DMS 273 (cell line): Measurements from ENCODE around the gene ACER3.
"Not testable (repeated sequence)": the region's sequence is repeated elsewhere in the genome, so short reads cannot be mapped to it uniquely, and the experiment has no call there.

Experiments used
- DNase-seq: peaks from one replicate; lab custom pipeline; 2025; ENCODE audit not compliant: unreplicated experiment; lab: John Stamatoyannopoulos, UW

The ACER3 gene

DNA sequence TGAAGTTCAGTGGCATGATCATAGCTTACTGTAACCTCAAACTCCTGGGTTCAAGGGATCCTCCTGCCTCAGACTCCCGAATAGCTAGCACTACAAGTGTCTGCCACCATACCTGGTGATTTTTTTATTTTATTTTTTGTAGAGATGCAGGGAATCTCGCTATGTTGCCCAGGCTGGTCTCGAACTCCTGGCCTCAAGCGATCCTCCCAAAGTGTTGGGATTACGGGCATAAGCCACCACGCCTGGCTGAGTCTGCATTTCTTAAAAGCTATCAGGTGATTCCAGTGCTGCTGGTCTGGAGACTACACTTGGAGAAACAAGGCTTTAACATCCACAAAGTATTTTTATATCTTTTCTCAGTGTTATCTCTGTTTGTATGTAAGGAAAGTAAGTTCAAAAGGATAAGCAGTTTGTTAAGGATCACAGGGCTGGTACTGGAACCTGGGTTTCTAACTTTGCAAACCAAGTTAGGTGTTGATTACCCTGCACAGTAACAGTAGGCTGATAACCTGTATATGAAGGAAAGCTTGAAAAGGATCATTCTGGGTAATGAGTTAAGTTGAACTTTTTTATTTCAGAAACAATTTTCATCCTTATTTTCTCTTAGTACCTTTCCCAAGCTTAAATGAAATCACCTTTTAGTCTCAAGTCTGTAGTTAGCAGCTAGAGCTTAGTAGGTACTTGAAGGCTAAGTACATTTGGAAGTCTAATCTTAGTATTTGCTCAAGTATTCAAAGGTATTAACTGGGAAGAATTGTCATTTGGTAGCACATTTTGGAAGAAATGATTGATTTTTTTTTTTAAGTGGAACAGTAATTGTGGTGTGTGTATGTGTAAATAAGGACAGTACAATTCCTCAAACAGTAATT lies 12.5 kb downstream of the ACER3 start:
- DNase-seq, result no peak

DNA sequence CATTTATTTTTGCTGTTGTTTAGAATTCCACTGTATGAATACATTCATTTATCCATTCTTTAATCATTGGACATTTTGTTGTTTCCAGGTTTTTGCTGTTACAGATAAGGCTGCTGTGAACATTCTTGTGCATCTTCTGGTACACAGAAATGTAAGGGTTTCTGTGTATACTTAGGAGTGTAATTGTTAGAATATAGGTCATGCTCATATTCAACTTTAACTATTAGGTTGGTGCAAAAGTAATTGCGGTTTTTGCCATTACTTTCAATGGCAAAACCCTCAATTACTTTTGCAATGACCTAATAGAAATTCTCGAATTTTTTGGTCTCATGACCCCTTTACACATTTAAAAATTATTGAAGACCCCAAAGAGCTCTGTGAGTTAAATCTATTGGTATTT lies 17.3 kb downstream of the ACER3 start:
- DNase-seq, result no peak

DNA sequence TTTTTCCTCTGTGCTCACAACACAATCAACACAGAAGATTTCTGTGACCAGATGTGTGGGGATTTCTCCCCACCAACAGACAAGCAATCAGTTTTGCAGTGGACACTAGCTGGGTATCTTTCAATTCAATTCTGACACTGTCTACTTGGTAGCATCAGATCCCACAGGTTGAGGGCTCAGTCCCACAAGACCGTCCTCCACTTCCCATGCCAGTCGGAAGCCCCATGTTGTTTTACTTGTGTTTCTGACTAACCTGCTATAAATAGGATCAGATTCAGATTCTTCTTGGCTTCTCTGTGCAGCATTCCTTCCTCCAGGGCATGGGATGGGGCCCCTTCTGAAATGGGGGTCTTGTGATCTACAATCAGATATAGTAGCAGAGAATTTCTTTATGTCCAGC lies 19.6 kb downstream of the ACER3 start:
- no peak for DNase-seq

DNA sequence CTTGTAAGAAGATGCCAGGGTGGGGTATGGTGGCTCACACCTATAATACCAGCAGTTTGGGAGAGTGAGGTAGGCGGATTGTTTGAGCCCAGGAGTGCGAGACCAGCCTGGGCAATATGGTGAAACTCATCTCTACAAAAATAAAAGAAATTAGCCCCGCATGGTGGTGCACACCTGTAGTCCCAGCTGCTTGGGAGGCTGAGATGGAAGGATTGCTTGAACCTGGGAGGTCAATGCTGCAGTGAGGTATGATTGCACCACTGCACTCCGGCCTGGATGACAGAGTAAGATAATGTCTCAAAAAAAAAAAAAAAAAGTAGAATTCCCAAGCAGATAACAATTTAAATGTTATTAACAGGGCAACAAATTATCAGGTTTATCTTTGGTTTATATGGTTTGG lies 20.2 kb downstream of the ACER3 start:
- DNase-seq, result no peak

DNA sequence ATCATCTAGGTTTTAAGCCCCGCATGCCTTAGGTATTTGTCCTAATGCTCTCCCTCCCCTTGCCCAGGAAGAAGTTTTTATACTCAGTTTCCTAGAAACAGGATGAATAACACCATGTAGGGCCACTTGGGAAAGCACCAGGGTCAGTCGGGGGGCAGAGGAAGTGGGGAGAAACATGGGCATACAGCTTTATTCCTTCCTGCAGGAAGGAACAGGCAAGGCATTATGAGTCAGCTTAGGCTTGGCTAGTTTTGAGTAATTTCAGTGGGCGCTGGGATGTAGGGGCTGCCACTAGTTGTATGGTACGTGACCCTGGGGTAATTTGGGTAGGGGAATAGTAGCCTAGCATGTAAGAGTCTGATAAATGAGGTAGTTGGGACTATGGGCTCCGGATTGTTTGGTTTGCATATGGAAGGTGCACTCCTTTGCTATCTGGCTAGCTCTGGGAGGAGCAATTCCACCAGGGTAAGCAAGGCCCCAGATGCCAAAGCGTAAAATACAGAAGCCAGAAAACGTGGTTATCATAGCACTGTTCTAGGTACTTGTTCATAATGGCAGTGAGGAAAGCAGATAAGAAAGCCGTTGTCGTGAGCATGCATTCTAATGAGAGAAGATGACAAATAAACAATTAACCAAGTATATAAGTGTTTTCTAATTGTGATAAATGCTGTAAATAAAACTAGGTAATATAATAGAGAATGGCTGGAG lies 24.8 kb downstream of the ACER3 start:
- no peak for DNase-seq

DNA sequence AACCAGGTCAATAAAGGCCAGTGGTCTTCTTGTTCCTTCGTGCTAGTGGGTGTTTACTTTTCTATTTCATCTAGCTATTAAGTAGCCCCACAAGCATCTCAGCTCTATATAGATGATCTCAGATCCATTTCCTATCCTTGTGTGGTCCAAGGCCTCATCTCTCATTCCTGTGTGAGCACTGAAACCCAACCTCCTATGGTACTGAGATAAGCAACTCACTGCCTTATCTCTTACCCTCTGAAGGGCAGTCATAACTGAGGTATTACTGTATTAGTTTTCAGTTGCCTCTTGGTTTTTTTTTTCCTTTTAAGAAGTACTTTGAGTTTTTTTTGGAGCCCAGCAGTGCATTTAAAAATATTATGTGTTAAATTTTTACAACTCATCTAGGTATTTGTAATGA lies 28.3 kb downstream of the ACER3 start:
- DNase-seq, result no peak

DNA sequence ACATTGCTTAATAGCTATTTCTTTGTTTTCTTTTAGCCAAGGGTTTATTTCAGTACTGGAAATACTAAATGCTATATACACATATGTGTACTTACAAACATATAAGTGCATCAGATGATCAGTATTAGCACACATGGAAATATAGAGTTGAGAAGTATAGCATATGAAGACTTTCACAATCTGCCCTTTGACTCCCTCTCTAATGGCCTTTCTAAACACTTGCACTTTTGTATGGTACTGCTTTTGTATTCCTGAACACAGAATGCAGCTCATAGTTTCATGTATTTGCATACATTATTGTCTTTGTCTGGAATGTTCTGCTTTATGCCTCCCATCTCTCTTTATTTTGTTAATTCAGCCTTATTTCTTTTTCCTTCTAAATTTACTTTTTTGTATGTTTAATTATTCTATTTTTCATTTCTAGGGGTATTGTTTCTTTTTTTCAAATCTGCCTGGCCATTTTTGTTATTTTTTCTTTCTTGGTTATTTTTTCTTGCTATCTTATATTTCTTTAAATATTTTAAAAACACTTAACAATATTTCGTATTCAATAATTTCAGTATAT lies 28.8 kb downstream of the ACER3 start:
- no peak for DNase-seq

DNA sequence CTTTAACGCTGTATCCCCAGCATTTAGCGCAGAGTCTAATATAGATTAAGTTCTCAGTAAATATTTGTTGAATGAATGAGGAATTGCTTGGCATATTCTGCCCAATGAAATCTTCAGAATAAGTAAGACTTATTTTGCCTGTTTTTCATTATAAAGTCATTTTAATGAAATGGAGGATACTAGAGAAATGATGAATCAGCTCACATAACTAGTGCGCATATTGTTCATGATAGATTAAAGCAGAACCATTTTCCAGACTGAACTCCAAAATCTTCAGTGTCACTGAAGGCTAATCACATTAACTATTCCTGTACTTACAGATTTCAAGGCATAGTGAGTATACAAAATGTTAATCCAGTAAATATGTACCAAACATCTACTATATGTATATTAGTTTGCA lies 29.6 kb downstream of the ACER3 start:
- DNase-seq, result no peak

DNA sequence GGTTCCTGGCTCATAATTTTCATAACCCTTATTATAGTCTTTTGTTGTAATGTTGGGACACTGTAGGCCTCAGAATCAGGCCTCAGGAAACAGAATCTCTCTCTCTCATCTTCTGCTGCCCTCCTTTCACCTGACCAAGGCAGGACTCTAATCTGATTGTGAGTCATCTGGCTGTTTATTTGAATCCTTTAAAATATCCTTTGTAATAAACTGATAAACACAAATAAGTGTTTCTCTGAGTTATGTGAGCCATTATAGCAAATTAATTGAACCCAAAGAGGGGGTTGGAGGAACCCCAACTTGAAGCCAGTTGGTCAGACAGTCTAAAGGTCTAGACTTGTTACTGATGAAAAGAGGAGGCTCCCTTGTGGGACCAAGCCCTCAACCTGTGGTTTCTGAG lies 30.6 kb downstream of the ACER3 start:
- DNase-seq, result no peak

DNA sequence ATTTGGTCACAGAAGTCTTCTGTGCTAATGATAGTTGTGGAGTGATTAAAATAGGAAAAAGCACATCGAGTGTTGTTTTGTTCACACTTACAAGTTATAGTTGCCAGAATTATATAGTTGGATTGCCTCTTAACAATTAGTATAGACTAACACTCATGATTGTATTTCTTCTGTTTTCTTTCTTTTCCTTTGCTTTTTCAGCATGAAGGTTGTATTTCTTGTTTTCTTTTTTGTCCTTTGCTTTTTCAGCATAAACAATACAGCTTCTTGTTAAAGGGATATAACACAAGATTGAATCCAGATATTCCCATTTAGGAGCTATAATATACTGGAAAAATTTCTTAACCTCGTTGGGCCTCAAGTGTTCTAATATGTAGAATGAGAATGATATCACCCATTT lies 31.1 kb downstream of the ACER3 start:
- no peak for DNase-seq

DNA sequence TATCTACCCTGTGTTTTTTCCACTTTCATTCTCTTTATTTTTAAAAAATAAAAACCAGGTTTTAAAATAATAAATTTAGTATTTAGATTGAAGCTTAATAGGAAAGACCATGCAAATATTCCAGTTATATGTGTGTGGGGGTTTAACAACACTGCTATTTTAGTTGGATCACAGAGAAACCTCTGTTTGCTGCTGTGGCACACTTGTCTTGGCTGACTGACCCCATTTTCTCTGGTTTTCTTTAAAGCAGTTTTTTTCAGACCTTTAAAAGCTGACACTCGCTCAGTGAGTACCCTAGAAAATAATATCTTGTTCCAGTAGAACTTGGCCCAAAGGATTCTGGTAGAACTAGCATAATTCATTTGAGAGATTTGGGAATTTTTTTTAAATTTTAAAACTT lies 31.6 kb downstream of the ACER3 start:
- no peak for DNase-seq

DNA sequence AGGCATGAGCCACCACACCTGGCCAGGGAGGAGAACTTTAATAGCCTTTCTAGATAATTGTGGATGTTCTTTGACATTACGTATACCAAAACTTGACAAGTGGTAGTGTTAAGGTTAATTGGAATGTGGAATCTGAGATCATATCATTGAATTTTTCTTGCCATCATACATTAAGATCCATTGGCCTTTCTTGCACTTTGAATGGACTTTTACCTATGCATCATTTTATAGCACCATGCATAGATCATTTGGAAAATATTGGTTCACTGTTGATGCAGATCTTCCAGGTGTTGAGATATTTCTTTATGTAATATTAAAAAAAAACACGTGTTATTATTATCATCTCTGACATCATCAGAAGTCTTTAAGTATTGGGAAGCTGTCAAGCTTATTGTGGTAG lies 36.5 kb downstream of the ACER3 start:
- DNase-seq, result no peak

DNA sequence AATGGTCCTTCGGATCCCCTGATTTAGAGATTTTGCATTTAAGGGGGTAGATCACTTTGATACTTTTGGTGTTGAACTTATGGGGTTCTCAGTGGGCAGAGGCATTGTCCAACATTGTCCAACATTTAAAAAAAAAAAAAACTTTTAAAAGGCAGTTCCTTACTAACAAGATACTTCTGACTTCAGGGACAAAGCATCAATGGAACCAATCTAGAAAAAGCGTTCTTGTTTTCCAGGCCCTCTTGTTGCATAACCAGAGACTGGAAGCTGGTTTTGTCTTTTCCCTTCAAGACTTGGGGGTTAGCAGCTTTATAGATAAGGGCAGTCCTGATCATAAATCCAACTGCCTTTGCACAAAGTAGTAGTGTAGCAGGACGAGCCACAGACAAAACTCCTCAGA lies 40.4 kb downstream of the ACER3 start:
- no peak for DNase-seq

DNA sequence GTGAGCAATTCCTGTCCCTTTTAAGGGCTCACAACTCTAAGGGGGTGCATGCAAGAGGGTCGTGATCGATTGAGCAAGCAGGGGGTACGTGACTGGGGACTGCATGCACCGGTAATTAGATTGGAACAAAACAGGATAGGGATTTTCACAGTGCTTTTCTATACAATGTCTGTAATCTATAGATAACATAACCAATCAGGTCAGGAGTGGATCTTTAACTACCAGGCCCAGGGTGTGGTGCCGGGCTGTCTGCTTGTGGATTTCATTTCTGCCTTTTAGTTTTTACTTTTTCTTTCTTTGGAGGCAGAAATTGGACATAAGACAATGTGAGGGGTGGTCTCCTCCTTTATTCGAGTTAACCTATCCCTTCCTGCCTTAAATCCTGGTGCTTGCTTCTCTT lies 40.9 kb downstream of the ACER3 start:
- DNase-seq, result not testable (repeated sequence)

DNA sequence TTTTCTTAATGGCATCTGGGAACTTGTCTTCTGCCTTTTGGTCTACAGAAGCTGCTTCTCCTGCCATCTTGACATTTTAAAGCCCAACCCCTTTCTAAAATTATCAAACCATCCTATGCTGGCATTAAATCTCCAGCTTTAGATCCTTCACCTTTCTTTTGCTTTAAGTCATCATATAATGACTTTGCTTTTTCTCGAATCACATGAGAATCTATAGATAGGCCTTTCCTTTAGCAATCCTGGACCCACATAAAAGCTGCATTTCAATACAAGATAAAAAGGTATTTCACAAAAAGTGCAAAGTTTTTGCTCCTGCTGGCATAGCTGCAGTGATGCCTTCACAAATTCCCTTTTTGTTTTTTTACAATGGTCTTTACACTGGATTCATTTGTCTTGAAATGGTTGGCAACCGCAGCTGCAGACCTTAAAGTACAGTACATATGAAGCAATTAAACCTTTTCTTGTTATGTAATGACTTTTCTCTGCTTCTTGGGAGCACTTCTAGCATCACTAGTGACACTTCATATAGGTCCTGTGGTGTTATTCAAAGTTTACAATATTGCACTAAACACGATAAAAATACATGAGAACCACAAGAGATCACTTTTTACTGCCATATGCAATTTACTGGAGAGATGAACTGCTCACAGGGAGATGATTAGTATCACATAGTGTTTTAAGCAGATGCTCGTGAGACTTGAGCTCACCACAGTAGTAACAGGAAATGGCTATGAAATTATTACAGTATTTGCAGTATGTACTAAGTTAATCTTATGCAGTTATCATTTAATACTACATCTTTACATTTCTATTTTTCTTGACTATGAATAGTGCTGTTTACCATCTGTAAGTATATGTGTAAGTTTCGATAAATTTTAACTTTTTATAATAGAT lies 41.6 kb downstream of the ACER3 start:
- no peak for DNase-seq

DNA sequence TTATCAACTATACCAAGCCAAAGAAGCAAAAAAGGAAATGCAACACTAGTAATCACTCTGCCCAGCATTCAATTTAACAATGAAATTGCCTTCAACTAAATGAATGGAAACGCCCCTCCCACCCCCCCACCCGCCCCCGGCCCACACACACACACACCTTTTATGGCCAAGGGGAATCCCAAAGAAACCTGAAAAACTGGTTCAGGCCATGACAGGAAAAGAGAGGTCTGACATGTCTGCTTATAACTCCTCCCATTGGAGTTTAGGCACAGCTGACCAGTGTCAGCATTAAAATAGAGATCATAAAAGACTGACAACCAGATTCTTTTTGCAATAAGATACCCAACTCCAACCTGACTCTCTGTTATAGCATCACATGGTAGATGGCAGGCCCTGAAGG lies 42.6 kb downstream of the ACER3 start:
- DNase-seq, result no peak

DNA sequence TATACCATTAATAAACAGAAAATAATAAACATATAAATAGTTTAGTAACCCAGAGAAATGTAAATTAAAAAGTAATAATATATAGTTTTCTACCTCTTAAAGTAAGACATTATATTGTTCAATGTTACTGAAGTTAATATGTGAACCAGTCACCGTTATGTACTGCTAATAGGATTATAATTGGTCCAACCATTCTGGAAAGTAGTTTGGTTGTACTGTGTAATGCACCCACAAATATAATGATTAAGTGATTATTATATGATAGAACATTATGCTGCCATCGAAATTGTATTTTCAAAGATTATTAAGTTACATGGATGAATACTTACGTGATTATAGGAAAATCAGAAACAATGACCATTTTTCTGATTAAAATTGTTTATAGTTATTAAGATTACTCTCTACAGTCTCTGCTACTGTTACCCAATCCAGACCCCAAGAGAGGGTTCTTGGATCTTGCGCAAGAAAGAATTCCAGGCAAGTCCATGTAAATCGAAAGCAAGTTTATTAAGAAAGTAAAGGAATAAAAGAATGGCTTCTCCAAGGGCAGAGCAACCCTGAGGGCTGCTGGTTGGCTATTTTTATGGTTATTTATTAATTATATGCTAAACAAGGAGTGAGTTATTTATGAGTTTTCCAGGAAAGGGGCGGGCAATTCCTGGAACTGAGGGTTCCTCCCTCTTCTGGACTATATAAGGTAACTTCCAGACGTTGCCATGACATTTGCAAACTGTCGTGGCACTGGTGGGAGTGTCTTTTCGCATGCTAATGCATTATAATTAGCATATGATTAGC lies 50.1 kb downstream of the ACER3 start:
- no peak for DNase-seq

DNA sequence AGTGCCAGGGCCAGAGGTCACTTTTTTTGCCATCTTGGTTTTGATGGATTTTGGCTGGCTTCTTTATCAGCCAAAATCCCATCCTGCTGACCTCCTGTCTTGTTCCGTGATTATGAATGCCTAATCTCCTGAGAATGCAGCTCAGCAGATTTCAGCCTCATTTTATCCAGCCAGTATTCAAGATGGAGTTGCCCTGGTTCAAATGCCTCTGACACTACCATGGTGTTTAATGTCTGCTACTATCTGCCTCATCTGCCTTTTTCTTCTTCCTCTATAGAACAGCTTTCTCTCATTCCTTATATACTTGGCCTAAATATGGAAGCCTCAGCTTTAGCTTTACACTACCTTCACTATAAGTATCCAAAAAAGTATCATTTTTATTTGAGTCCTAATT lies 50.7 kb downstream of the ACER3 start:
- no peak for DNase-seq

DNA sequence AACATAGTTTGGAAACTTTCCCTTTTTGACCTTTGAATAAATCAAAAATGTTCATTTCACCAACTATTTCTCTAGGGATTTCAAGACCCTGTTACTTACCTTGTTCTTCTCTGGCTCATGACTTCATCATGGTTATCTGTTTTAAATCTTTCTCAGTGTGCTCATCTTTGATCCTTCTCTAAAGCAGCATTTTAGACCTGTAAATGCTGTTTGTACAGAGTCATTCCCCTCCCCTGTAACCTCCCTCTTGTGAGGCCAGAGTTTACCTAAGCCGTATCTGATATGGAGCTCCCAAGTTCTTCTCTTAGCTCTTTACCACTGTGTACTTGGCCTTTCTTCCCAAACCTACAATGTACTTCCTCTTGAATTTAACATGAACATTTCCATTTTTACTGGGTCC lies 56.0 kb downstream of the ACER3 start:
- no peak for DNase-seq

DNA sequence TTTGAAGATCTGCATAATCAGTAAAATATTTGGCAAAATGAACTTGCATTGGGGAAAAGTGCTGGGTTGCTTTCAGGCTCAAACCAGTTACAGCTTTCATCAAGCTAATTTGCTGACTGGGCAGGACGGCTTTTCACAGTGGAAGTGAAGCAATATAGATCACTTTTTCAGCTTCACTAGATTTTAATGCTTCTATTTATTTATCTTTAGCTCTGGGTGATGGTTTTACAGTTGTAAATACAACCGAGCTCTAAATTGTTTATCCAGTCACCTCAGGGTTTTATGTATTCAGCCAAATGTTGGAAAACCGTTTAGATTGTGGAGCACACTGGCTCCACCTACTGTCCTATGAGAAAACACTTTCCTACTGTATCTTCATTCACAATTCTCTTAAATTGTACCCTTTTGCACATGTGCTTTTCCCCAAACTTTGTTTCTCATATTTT lies 58.2 kb downstream of the ACER3 start:
- DNase-seq, result peak; percentile 64
